ENCODE data around the gene OR6P1.

DNA sequence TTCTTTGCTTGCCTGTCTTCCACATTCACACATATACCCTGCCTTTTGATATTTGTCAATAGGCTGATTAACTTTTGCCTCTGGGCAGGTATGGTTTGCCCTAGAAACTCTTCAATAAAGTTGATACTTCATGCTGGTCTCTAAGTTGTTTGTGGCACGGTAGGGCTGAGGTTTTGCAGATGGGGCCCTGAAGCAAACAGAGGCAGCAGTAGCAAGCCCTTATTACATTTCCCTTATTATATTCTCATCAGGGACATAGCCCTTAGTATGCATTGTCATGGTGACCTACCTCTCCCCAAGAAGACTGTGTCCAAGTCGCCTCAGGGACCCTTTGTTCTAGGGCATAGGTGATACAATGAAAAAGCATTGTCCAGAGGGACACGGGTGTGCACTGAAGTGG is at the start of gene OR6P1:
- TF ChIP-seq, protein P1, sequence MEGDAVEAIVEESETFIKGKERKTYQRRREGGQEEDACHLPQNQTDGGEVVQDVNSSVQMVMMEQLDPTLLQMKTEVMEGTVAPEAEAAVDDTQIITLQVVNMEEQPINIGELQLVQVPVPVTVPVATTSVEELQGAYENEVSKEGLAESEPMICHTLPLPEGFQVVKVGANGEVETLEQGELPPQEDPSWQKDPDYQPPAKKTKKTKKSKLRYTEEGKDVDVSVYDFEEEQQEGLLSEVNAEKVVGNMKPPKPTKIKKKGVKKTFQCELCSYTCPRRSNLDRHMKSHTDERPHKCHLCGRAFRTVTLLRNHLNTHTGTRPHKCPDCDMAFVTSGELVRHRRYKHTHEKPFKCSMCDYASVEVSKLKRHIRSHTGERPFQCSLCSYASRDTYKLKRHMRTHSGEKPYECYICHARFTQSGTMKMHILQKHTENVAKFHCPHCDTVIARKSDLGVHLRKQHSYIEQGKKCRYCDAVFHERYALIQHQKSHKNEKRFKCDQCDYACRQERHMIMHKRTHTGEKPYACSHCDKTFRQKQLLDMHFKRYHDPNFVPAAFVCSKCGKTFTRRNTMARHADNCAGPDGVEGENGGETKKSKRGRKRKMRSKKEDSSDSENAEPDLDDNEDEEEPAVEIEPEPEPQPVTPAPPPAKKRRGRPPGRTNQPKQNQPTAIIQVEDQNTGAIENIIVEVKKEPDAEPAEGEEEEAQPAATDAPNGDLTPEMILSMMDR (IDR thresholded peaks at IDR 0.05) = no peak
- TF ChIP-seq POLR2A (IDR thresholded peaks at IDR 0.05) = no peak

Data from testis (tissue), 2 donors.